HL-60/S4 treated with retinoic acid at 250 ng/mL for 4 days and 3 days (cell line): ENCODE data around the gene KIF22.
"Not testable (repeated sequence)": the region's sequence is repeated elsewhere in the genome, so short reads cannot be mapped to it uniquely, and the experiment has no call there.

Experiments
- in situ Hi-C: fragments of 300-500 bp; cut with MboI; formaldehyde crosslinking; loops from 2 replicates; pipeline ENCODE4 v1.7.0; 2022; ENCODE audit warnings: low sequenced_read_pairs

KIF22 gene

GRCh38 chr16:29790183-29790948 is at the start of gene KIF22:
Gene KIF22 (plus strand): TSS chr16:29790751. CDS start chr16:29790760, 9 bp downstream.
- in situ Hi-C loops, result no loop called here

DNA sequence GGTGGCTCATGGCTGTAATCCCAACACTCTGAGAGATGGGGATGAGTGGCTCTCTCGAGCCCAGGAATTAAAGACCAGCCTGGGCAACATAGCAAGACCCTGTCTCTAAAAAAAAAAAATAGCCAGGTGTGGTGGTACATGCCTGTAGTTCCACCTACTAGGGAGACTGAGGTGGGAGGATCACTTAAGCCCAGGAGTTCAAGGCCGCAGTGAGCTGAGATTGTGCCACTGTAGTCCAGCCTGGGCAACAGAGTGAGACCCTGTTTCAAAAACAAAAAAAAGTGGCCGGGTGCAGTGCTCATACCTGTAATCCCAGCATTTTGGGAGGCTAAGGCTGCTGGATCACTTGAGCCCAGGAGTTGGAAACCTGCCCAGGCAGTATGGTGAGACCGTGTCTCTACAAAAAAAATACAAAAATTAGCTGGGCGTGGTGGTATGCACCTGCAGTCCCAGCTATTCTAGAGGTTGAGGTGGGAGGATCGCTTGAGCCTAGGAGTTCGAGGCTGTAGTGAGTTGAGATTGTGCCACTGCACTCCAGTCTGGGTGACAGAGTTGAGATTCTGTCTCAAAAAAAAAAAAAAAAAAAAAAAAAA is 47.8 kb upstream of the KIF22 start:
- in situ Hi-C loops, result no loop called here

GRCh38 chr16:29743475-29743826 is 47.1 kb upstream of the KIF22 start:
- in situ Hi-C loops, result no loop called here

DNA sequence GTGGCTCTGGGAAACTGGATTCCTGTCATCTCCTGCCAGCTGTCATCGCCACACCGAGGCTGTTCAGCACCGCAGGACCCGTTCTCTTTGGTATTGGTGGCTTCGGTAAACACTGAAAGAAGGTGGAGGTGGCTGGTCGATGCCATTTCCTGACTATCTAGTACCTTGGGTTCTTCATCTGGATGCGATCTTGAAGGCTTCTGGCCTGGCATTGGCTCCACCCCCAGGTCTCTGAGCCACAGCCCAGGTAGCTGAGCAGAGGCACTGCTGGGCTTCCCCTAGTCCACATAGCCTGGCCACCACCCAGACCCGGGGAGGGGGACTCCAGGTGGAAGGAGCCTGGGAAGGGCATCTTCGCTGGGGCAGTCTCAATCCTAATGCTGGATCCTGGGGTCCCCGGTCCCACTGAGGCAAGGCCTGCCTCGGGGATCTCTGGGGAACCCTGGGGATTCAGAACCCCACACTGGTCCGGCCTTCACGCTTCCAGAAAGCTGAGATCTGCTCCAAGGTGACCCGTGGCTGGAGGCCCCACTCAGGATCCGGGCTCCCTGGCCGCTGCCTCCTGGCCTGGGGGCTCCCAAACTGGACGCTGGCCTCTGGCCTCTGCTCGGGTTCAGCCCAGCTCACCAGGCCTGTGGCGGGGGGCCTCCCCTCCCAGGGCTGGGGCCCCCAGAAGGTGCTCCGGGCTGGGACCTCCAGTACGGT is 46.6 kb upstream of the KIF22 start:
- in situ Hi-C loops, result no loop called here

GRCh38 chr16:29744541-29745101 is 45.9 kb upstream of the KIF22 start:
- in situ Hi-C loops, result no loop called here

- in situ Hi-C loops, result no loop called here
These were observed 45.3 kb upstream of the KIF22 start for GRCh38 chr16:29745121-29745852.

DNA sequence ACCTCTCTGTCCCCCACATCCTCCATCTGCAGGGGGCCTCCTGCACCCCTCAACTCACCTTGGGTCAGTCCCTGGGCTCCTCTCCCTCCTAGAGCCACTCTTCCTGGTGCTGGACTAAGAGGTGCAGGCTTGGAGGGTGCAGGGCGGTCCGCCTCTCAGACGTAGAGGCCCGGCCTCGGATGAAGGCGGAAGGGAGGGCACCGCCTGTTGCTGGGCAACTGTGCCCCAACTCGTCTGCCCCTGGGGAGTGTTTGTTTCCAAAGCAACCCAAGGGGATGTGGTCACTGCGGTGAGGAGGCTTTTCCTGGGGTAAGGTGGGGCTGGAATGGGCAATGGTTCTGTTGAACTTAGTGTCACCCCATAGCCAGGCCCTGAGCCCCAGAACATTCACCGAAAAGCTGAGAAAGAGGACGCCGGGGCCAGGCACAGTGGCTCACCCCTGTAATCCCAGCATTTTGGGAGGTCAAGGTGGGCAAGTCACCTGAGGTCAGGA is 44.7 kb upstream of the KIF22 start, which contains the start of gene C16orf54:
Gene C16orf54 (minus strand): TSS at position 138 of the 493 bp plus-strand sequence. CDS start 1,039 bp downstream, outside the sequence.
- in situ Hi-C loops, result no loop called here

GRCh38 chr16:29746518-29746917 is 44.0 kb upstream of the KIF22 start:
- in situ Hi-C loops, result not testable (repeated sequence)

DNA sequence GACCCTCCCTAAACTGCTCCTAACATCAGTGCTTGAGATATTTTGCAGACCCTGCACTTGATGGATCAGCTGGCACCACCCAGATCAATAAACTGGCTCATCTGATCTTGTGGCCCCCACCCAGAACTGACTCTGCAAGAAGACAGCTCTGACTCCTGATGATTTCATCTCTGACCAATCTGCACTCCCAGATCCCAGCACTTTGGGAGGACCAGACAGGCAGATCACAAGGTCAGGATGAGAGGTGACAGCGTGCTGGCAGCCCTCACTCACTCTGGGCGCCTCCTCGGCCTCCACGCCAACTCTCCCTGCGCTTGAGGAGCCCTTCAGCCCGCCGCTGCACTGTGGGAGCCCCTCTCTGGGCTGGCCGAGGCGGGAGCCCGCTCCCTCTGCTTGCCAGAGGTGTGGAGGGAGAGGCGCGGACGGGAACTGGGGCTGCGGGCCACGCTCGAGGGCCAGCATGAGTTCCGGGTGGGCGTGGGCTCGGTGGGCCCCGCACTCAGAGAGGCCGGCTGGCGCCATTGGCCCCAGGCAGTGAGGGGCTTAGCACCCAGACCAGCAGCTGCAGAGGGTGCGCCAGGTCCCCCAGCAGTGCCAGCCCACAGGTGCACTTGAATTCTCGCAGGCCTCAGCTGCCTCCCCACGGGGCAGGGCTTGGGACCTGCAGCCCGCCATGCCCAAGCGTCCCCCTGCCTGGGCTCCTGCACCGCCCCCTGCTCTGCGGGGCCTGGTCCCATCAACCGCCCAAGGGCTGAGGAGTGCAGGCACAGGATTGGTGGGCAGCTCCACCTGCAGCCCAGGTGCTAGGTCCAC is 42.4 kb upstream of the KIF22 start:
- in situ Hi-C loops, result no loop called here

DNA sequence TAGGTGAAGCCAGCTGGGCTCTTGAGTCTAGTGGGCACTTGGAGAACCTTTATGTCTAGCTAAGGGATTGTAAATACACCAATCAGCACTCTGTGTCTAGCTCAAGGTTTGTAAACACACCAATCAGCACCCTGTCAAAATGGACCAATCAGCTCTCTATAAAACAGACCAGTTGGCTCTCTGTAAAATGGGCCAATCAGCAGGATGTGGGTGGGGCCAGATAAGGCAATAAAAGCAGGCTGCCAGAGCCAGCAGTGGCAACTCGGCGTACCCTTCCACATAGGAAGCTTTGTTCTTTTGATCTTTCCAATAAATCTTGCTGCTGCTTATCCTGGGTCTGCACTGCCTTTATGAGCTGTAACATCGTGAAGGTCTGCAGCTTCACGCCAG is 41.8 kb upstream of the KIF22 start:
- in situ Hi-C loops, result not testable (repeated sequence)

- in situ Hi-C loops, result no loop called here
These were observed 37.0 kb upstream of the KIF22 start for GRCh38 chr16:29753516-29753915.

- in situ Hi-C loops, result no loop called here
These were observed 33.9 kb upstream of the KIF22 start for GRCh38 chr16:29756654-29757053.

GRCh38 chr16:29757086-29757485 is 33.5 kb upstream of the KIF22 start:
- in situ Hi-C loops, result not testable (repeated sequence)

DNA sequence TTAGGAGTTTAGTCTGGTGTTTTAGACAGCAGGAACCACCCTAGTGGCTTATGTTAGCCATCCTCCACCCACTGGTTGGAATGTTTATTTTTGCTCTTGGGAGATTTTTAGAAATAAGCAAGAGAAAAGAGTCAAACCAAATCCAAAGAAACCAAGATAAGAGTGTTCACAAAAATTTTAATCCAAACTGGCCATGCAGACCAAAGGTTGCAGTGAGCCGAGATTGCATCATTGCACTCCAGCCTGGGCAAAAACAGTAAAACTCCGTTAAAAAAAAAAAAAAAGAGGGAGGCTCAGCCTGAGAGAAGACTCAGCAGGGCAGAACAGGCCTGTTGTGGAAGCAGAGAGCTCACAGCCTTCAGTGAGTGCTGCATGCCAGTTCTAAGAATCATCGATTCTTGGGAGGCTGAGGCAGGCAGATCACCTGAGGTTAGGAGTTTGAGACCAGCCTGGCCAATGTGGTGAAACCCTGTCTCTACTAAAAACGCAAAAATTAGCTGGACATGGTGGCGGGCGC is 32.5 kb upstream of the KIF22 start:
- in situ Hi-C loops, result no loop called here

DNA sequence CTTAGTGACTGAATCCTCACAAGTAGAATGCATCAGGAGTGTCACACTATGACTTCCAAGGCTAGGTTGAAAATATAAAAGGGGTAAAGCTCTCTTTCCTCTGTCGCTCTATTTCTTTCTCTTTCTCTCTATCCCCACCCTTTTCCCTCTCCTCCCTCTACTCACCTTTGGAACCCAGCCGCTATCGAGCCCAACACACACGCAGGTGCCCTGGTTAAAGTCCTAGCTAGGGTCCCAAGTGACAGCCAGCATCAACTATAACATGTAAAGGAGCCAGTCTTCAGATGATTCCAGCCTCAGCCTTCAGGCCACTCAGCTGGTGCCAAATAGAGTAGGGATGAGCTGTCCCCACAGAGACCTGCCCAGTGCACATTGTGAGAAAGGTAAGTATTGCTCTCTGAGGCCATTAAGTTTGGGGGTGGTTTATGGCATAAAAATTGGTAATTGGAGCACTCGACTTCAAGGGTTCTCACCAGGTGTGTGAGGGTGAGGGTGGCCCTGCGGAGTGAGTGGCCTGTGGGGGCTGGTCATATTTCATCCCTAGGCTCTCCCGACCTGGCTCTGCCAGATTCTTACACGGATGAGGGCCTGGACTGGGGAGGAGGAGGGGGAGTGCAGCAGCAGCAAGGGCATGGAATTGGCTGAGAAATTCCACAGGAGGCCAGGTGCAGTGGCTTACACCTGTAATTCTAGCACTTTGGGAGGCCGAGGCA is 29.8 kb upstream of the KIF22 start:
- in situ Hi-C loops, result no loop called here

- in situ Hi-C loops, result not testable (repeated sequence)
These were observed 29.3 kb upstream of the KIF22 start for GRCh38 chr16:29761280-29761651.

DNA sequence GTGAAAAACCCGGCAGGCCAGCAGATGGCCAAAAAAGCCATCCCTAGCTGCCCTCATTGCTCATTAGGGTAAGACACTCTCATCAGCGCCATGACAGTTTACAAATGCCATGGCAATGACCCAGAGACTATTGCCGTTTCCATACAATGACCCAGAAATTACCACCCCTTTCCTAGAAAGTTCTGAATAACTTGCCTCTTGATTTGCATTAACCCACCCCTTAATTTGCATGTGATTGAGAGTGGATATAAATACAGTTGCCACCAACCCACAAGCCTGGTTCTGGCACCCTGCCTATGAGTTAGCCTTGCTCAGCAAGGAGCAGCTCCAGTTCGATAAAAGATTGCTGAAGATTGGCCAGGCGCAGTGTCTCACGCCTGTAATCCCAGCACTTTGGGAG is 28.7 kb upstream of the KIF22 start:
- in situ Hi-C loops, result no loop called here

DNA sequence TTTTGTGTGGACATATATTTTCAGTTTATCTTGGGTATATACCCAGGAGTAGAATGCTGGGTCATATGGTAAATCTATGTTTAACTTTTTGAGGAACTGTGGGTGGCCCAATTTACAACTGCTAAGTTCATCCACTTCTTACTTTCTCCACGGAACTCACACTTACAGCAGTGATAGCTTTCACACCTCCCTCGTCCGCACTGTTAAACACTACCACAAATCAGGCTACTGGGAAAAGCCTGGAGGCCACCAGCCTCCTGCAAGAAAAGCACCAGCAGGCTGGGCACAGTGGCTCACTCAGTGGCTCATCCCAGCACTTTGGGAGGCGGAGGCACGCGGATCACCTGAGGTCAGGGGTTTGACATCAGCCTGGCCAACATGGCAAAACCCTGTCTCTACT is 27.2 kb upstream of the KIF22 start:
- in situ Hi-C loops, result no loop called here
